K562 (cell line): ENCODE data around the gene ADAMTS6. TPM values are rescaled to one million over a fixed set of nuclear protein-coding genes. Genes with fewer than 3 reads are reported as not detected.
A peak's percentile ranks its signal among the peaks of the same experiment; 100 is the strongest.

Source experiments
- ATAC-seq: fragments of 200-7000 bp; cut with Tn5 transposase; 3 replicates; pipeline ENCODE4 v1.9.1; 2020; ENCODE audit warnings: moderate library complexity
- BruUV-seq: library from RNA; stranded (reverse); fragments of 400-500 nt; replicated peaks from 2 replicates; lab custom pipeline; 2021; lab: Mats Ljungman, UMichigan
- CTCF ChIA-PET: fragments of 300-600 bp; formaldehyde crosslinking; extraction: SDS; loops from one replicate; lab custom pipeline; 2021; ENCODE audit warnings: low intra/inter-chr PET ratio; lab: Yijun Ruan, JAX
- POLR2A ChIA-PET: fragments of 300-600, 350-650 bp; sonication (Branson Sonifier 250); formaldehyde crosslinking; extraction: SDS; loops from one replicate; lab custom pipeline; 2021; ENCODE audit warnings: antibody characterized with exemption, inconsistent platforms; lab: Yijun Ruan, JAX
- DNase-seq, 4 experiments: peaks; one replicate each; pipeline versions ENCODE4 v3.0.0 to v3.0.0-alpha.2; 2011 to 2018; ENCODE audit warnings: low spot score in 3 of 4, mixed read lengths in 3 of 4; ENCODE audit errors: extremely low read depth in 1 of 4
- FAIRE-seq: peaks from 2 replicates; lab custom pipeline; 2011; peaks lifted over from hg19 to GRCh38; lab: Jason Lieb, UNC
- H2AFZ ChIP-seq: 2 replicates; pipeline ENCODE4 v1.6.0; 2011; ENCODE audit warnings: low read depth, low read length, control low read depth, inconsistent platforms
- H3K27ac ChIP-seq: fragments of 200-600 bp; 3 replicates; pipeline ENCODE4 v1.8.0; 2011; ENCODE audit warnings: low read depth, mild to moderate bottlenecking, control low read depth, inconsistent platforms, low read length, moderate library complexity, mixed read lengths; ENCODE audit errors: extremely low read depth
- H3K27me3 ChIP-seq, 2 experiments: fragments of 300-600 bp in 1 of 2; 2 replicates in 1 of 2; 3 replicates in 1 of 2; pipeline versions ENCODE4 v1.6.0 to v1.8.0; 2011; ENCODE audit warnings: inconsistent platforms in 2 of 2, low read length in 2 of 2, mild to moderate bottlenecking in 1 of 2, mixed read lengths in 1 of 2, moderate library complexity in 1 of 2; ENCODE audit not compliant: control insufficient read depth in 2 of 2, insufficient read depth in 2 of 2
- H3K36me3 ChIP-seq: fragments of 300-600 bp; 3 replicates; pipeline ENCODE4 v1.8.0; 2011; ENCODE audit warnings: mild to moderate bottlenecking, low read length, inconsistent platforms; ENCODE audit not compliant: control insufficient read depth, insufficient read depth
- H3K4me1 ChIP-seq, 2 experiments: fragments of 200-600 bp in 1 of 2; replicated peaks in 1 of 2; 2 replicates in 1 of 2; 3 replicates in 1 of 2; pipeline versions ENCODE4 v1.5.1 to v1.8.0; 2011; ENCODE audit warnings: inconsistent platforms in 2 of 2, low read length in 2 of 2, mild to moderate bottlenecking in 1 of 2, mixed read lengths in 1 of 2, moderate library complexity in 1 of 2; ENCODE audit not compliant: control insufficient read depth in 2 of 2, insufficient read depth in 2 of 2
- H3K4me2 ChIP-seq: 2 replicates; pipeline ENCODE4 v1.6.1; 2011; ENCODE audit warnings: low read length, control low read depth, inconsistent platforms, mixed read lengths; ENCODE audit not compliant: insufficient read depth
- H3K4me3 ChIP-seq: fragments of 200-600 bp; sonication (generic), shearing (Covaris generic); 2 replicates; pipeline ENCODE4 v1.5.1; 2016; ENCODE audit warnings: control low read depth, inconsistent platforms
- H3K79me2 ChIP-seq: fragments of 200-600 bp; 3 replicates; pipeline ENCODE4 v1.8.0; 2011; ENCODE audit warnings: low read length, inconsistent platforms; ENCODE audit not compliant: control insufficient read depth, insufficient read depth
- H3K9ac ChIP-seq, 2 experiments: 2 replicates each; pipeline versions ENCODE4 v1.6.0 to v1.6.1; 2011; ENCODE audit warnings: low read depth in 2 of 2, low read length in 2 of 2, control low read depth in 1 of 2, inconsistent platforms in 1 of 2, mild to moderate bottlenecking in 1 of 2, mixed read lengths in 1 of 2; ENCODE audit not compliant: insufficient read depth in 1 of 2
- H3K9me1 ChIP-seq: one replicate; pipeline ENCODE4 v1.6.0; 2011; ENCODE audit warnings: inconsistent platforms, mild to moderate bottlenecking, low read length, moderate library complexity; ENCODE audit not compliant: control insufficient read depth, insufficient read depth
- H3K9me3 ChIP-seq: replicated peaks from 2 replicates; pipeline ENCODE4 v1.5.1; 2011; ENCODE audit warnings: low read depth, low read length, inconsistent platforms; ENCODE audit not compliant: control insufficient read depth, insufficient read depth
- H4K20me1 ChIP-seq: replicated peaks from 2 replicates; pipeline ENCODE4 v1.6.1; 2011; ENCODE audit warnings: low read length, inconsistent platforms, mixed read lengths; ENCODE audit not compliant: control insufficient read depth, insufficient read depth
- CTBP1 ChIP-seq: fragments of 450-650 bp; IDR thresholded peaks from 2 replicates; pipeline ENCODE4 v1.6.1; 2016; ENCODE audit warnings: borderline replicate concordance
- KAT8 ChIP-seq: fragments of 450-650 bp; IDR thresholded peaks from 2 replicates; pipeline ENCODE4 v1.6.1; 2016; ENCODE audit warnings: low read depth, mild to moderate bottlenecking
- MAFF ChIP-seq: IDR thresholded peaks from 2 replicates; pipeline ENCODE4 v1.6.1; 2012; ENCODE audit warnings: low read length, improper control_type of control experiment
- PYGO2 ChIP-seq: fragments of 450-650 bp; IDR thresholded peaks from 2 replicates; pipeline ENCODE4 v1.6.1; 2016; ENCODE audit warnings: mild to moderate bottlenecking, missing genetic modification characterization, moderate library complexity, missing compliant biosample characterization
- RBM25 ChIP-seq: fragments of 200-400 bp; formaldehyde crosslinking; IDR thresholded peaks from 2 replicates; pipeline ENCODE4 v1.6.1; 2018; ENCODE audit warnings: low read length, low read depth, moderate library complexity; ENCODE audit not compliant: severe bottlenecking
- ZBTB5 ChIP-seq: fragments of 450-650 bp; IDR thresholded peaks from 2 replicates; pipeline ENCODE4 v1.6.1; 2017; ENCODE audit warnings: antibody characterized with exemption
- WGBS: fragments of 100-300 bp; shearing (Covaris generic); methylation state at CpG from one replicate; pipeline ENCODE4 v1.1.6; 2016; ENCODE audit warnings: low coverage, mixed read lengths; ENCODE audit not compliant: insufficient coverage; ENCODE audit errors: missing lambda C conversion rate; 5-methylcytosine and 5-hydroxymethylcytosine counted together
- in situ Hi-C: fragments of 300-500 bp; cut with MboI; formaldehyde crosslinking; loops from 4 replicates; pipeline ENCODE4 v1.15.0; 2018; ENCODE audit warnings: inconsistent platforms, mixed read lengths
- intact Hi-C: fragments of 100-400 bp; cut with micrococcal nuclease; formaldehyde crosslinking; loops from 2 replicates; pipeline ENCODE4 v1.14.2; 2022
- polyA plus RNA-seq, 8 experiments: library from polyadenylated mRNA; depleted of rRNA in 4 of 8; stranded (reverse) in 5 of 8; unstranded in 3 of 8; fragments of >200 nt; fragmentation: Nextera tagmentation in 2 of 8; fragmentation: Illumina TruSeq in 1 of 8; extraction: Ambion mirVana in 2 of 8; extraction: Trizol in 1 of 8; gene quantifications; 2 replicates each; pipeline versions ENCODE4 v1.2.1 to v1.2.3, GENCODE V29; 2011 to 2014; ENCODE audit warnings: inconsistent platforms in 1 of 8, missing spikeins in 1 of 8
- total RNA-seq, 7 experiments: library from RNA; depleted of rRNA in 6 of 7; stranded (reverse); fragments of >200 nt in 6 of 7; fragmentation: Illumina TruSeq in 2 of 7; extraction: Trizol in 2 of 7; gene quantifications; 2 replicates each; pipeline versions ENCODE4 v1.2.1 to v1.2.3, GENCODE V29; 2011 to 2021; ENCODE audit warnings: low replicate concordance in 1 of 7

ADAMTS6 gene
- total and polyA plus RNA-seq, 9 of the 15 experiments (the other 6 are each of a cell fraction or from before 2014, with no cell fraction given): 0.57 to 5.3 (median 1.5) TPM

GRCh38 chr5:65117525-65117924 lies 364.2 kb downstream of the ADAMTS6 start:
- Histone ChIP-seq H3K9me1 (no peaks in the 10 kb centered on the region), H3K27ac (no peak overlapping the region), H2AFZ (no peak overlapping the region), H3K9me3 (no peaks in the 10 kb centered on the region), H3K79me2 (no peaks in the 10 kb centered on the region), H3K27me3 (no peaks in the 10 kb centered on the region), H3K9ac (no peak overlapping the region), H4K20me1 (no peaks in the 10 kb centered on the region), H3K4me1 (peaks cover 0 to 15% of the 10 kb centered on the region in 2 experiments; a peak in 2 of 5 replicates), H3K4me3 (no peak overlapping the region), H3K36me3 (no peaks in the 10 kb centered on the region), H3K4me2 (no peak overlapping the region)
- TF ChIP-seq MAFF: no peak
- no peak for TF ChIP-seq CTBP1
- TF ChIP-seq KAT8: no peak
- peak; percentile 70 for TF ChIP-seq RBM25
- intact Hi-C loops (no loop called here), in situ Hi-C loops (no loop called here)
- no peak for ATAC-seq
- FAIRE-seq: no peak
- WGBS: 3% methylated on average over 2 of the region's 2 CpGs
- no peak for DNase-seq
- CTCF ChIA-PET: no interaction called here
- no TSS peak for BruUV-seq
- POLR2A ChIA-PET: no interaction called here

- POLR2A ChIA-PET: no interaction called here
- Histone ChIP-seq H3K27ac (no peak overlapping the region), H3K4me3 (no peak overlapping the region), H3K79me2 (no peaks in the 10 kb centered on the region), H4K20me1 (no peaks in the 10 kb centered on the region), H3K36me3 (no peaks in the 10 kb centered on the region), H3K27me3 (no peaks in the 10 kb centered on the region), H3K9ac (no peak overlapping the region), H3K9me1 (no peaks in the 10 kb centered on the region), H3K9me3 (no peaks in the 10 kb centered on the region), H3K4me2 (no peak overlapping the region), H3K4me1 (no peaks in the 10 kb centered on the region), H2AFZ (no peak overlapping the region)
- no peak for DNase-seq
- no peak for ATAC-seq
- no peak for TF ChIP-seq PYGO2 (tag)
- TF ChIP-seq ZBTB5: no peak
- in situ Hi-C loops: no loop called here
- CTCF ChIA-PET: interaction anchor here (0.7 kb wide), 1 partner anchor 269 kb away, joined by 5 read pairs; no protein-coding TSS in a partner anchor
- no peak for FAIRE-seq
- BruUV-seq: no TSS peak
- intact Hi-C loops: no loop called here
- WGBS: 4% methylated on average over 2 of the region's 2 CpGs
Observed at GRCh38 chr5:65113771-65114170, 367.9 kb downstream of the ADAMTS6 start.
